Activated CD8-positive, alpha-beta T cell treated with anti-CD3 and anti-CD28 coated beads for 36 hours (primary cell): Measurements from ENCODE around the gene GAS6. TPM values are rescaled to one million over a fixed set of nuclear protein-coding genes. Genes with fewer than 3 reads are reported as not detected.

Source experiments
- ATAC-seq: fragments of 200-7000 bp; cut with Tn5 transposase; one replicate; pipeline ENCODE4 v1.10.0; 2021; ENCODE audit warnings: mild to moderate bottlenecking, moderate library complexity
- CTCF ChIA-PET: fragments of 350-600 bp; sonication (Branson Sonifier 250); formaldehyde crosslinking; loops from one replicate; lab custom pipeline; 2021; ENCODE audit warnings: antibody characterized with exemption; lab: Charles Lee
- POLR2A ChIA-PET: fragments of 350-600 bp; sonication (Branson Sonifier 250); formaldehyde crosslinking; loops from one replicate; lab custom pipeline; 2021; ENCODE audit warnings: antibody characterized with exemption; lab: Charles Lee
- DNase-seq: peaks from one replicate; pipeline ENCODE4 v3.0.0-alpha.2; 2020
- H3K27ac Mint-ChIP-seq: one replicate; pipeline ENCODE4 v1.8.0; 2021; ENCODE audit warnings: mild to moderate bottlenecking, mixed read lengths
- H3K27me3 Mint-ChIP-seq: one replicate; pipeline ENCODE4 v1.8.0; 2021; ENCODE audit warnings: mixed read lengths
- H3K36me3 Mint-ChIP-seq: one replicate; pipeline ENCODE4 v1.8.0; 2021; ENCODE audit warnings: low read depth, mixed read lengths
- H3K4me1 Mint-ChIP-seq: one replicate; pipeline ENCODE4 v1.8.0; 2021; ENCODE audit warnings: low read depth, mixed read lengths
- H3K4me3 Mint-ChIP-seq: one replicate; pipeline ENCODE4 v1.8.0; 2021; ENCODE audit warnings: mild to moderate bottlenecking, moderate library complexity, mixed read lengths
- H3K9me3 Mint-ChIP-seq: one replicate; pipeline ENCODE4 v1.8.0; 2021; ENCODE audit warnings: mixed read lengths
- CTCF ChIP-seq: fragments of 200-600 bp; IDR thresholded peaks from one replicate; pipeline ENCODE4 v1.8.0; 2022; ENCODE audit warnings: antibody characterized with exemption, mild to moderate bottlenecking
- intact Hi-C: fragments of 100-400 bp; cut with micrococcal nuclease; formaldehyde crosslinking; loops from one replicate; pipeline ENCODE4 v1.10.0; 2022
- total RNA-seq, 2 experiments: library from RNA; stranded (reverse); gene quantifications; one replicate each; pipeline ENCODE4 v1.2.3, GENCODE V29; 2021

GAS6 gene
- total RNA-seq, 2 experiments from 2014 or later = 0.23 to 0.25 TPM

- no peak overlapping the region for H3K27ac Mint-ChIP-seq
- H3K4me3 Mint-ChIP-seq = no peak overlapping the region
- H3K36me3 Mint-ChIP-seq = no peaks in the 10 kb centered on the region
- POLR2A ChIA-PET = no interaction called here
- peaks cover 19% of the 10 kb centered on the region for H3K4me1 Mint-ChIP-seq
- TF ChIP-seq CTCF = no peak
- H3K9me3 Mint-ChIP-seq = peaks cover 5% of the 10 kb centered on the region
- intact Hi-C loops = no loop called here
- DNase-seq (no peak), ATAC-seq (peak; percentile 20)
- CTCF ChIA-PET = interaction anchor here (1.2 to 1.4 kb wide), 2 partner anchors 10 to 16 kb away, joined by 3 read pairs; no protein-coding TSS in a partner anchor
- H3K27me3 Mint-ChIP-seq = peaks cover 6% of the 10 kb centered on the region
Measured at GRCh38 chr13:113855012-113855921, 8.6 kb downstream of the GAS6 start.

- Mint-ChIP-seq H3K9me3 (peaks cover 5% of the 10 kb centered on the region), H3K4me1 (peaks cover 19% of the 10 kb centered on the region), H3K27ac (no peak overlapping the region), H3K4me3 (no peak overlapping the region), H3K36me3 (no peaks in the 10 kb centered on the region), H3K27me3 (peaks cover 6% of the 10 kb centered on the region)
- TF ChIP-seq CTCF = no peak
- POLR2A ChIA-PET = no interaction called here
- intact Hi-C loops = no loop called here
- DNase-seq (no peak), ATAC-seq (peak; percentile 51)
- CTCF ChIA-PET = interaction anchor here (1.2 kb wide), 1 partner anchor 9 kb away, joined by 3 read pairs; no protein-coding TSS in a partner anchor
Measured at GRCh38 chr13:113854238-113855011, 9.5 kb downstream of the GAS6 start.

- POLR2A ChIA-PET = no interaction called here
Measured at GRCh38 chr13:113853518-113854237, 10.2 kb downstream of the GAS6 start.

More at GRCh38 chr13:113853518-113854237, 10.2 kb downstream of the GAS6 start:
- Mint-ChIP-seq H3K27me3 (peaks cover 6% of the 10 kb centered on the region), H3K4me1 (peaks cover 19% of the 10 kb centered on the region), H3K27ac (no peak overlapping the region), H3K9me3 (no peaks in the 10 kb centered on the region), H3K4me3 (no peak overlapping the region), H3K36me3 (no peaks in the 10 kb centered on the region)
- ATAC-seq (no peak), DNase-seq (no peak)
- TF ChIP-seq CTCF = no peak
- CTCF ChIA-PET = no interaction called here
- intact Hi-C loops = no loop called here
